GM23248 (cell line): ENCODE results near the gene EEA1. TPM values are rescaled to one million over a fixed set of nuclear protein-coding genes. Genes with fewer than 3 reads are reported as not detected.
A peak's percentile ranks its signal among the peaks of the same experiment; 100 is the strongest.

Source experiments
- DNase-seq: peaks from one replicate; pipeline ENCODE4 v3.0.0-alpha.2; 2015
- H2AFZ ChIP-seq: fragments of 200-600 bp; sonication (generic); 2 replicates; pipeline ENCODE4 v1.6.1; 2016; ENCODE audit warnings: antibody characterized with exemption
- H3F3A ChIP-seq: fragments of 200-600 bp; sonication (generic); 2 replicates; pipeline ENCODE4 v1.6.1; 2016; ENCODE audit warnings: mild to moderate bottlenecking, antibody characterized with exemption, mixed run types; ENCODE audit not compliant: insufficient read depth
- H3K27ac ChIP-seq: fragments of 200-600 bp; sonication (generic); 2 replicates; pipeline ENCODE4 v1.5.1; 2016; ENCODE audit warnings: mild to moderate bottlenecking
- H3K27me3 ChIP-seq: fragments of 200-600 bp; sonication (generic); replicated peaks from 2 replicates; pipeline ENCODE4 v1.6.1; 2016; ENCODE audit warnings: mild to moderate bottlenecking; ENCODE audit not compliant: insufficient read depth
- H3K36me3 ChIP-seq: fragments of 200-600 bp; sonication (generic); 2 replicates; pipeline ENCODE4 v1.6.1; 2016; ENCODE audit warnings: low read depth, mild to moderate bottlenecking
- H3K4me1 ChIP-seq: fragments of 200-600 bp; sonication (generic); 2 replicates; pipeline ENCODE4 v1.6.1; 2016; ENCODE audit warnings: mild to moderate bottlenecking; ENCODE audit not compliant: insufficient read depth
- H3K4me2 ChIP-seq: fragments of 200-600 bp; sonication (generic); one replicate; pipeline ENCODE4 v1.6.1; 2016; ENCODE audit warnings: mild to moderate bottlenecking; ENCODE audit not compliant: unreplicated experiment
- H3K4me3 ChIP-seq: fragments of 200-600 bp; sonication (generic); 2 replicates; pipeline ENCODE4 v1.5.1; 2016; ENCODE audit warnings: mild to moderate bottlenecking
- H3K79me2 ChIP-seq: fragments of 200-600 bp; sonication (generic); 2 replicates; pipeline ENCODE4 v1.6.1; 2016; ENCODE audit warnings: mild to moderate bottlenecking; ENCODE audit not compliant: insufficient read depth
- H3K9ac ChIP-seq: fragments of 200-600 bp; sonication (generic); 2 replicates; pipeline ENCODE4 v1.6.1; 2016; ENCODE audit warnings: mild to moderate bottlenecking
- H3K9me2 ChIP-seq: fragments of 200-600 bp; sonication (generic); 2 replicates; pipeline ENCODE4 v1.6.1; 2016; ENCODE audit warnings: mixed run types, mild to moderate bottlenecking, moderate library complexity; ENCODE audit not compliant: insufficient read depth
- H3K9me3 ChIP-seq: fragments of 200-600 bp; sonication (generic); one replicate; pipeline ENCODE4 v1.6.1; 2017; ENCODE audit warnings: low read depth
- H4K20me1 ChIP-seq: fragments of 200-600 bp; sonication (generic); 2 replicates; pipeline ENCODE4 v1.6.0; 2016; ENCODE audit not compliant: insufficient read depth
- EZH2 ChIP-seq: fragments of 200-600 bp; sonication (generic); IDR thresholded peaks from 2 replicates; pipeline ENCODE4 v1.6.1; 2018; ENCODE audit warnings: antibody characterized with exemption, mild to moderate bottlenecking; ENCODE audit not compliant: insufficient read depth, poor library complexity, severe bottlenecking
- EZH2phosphoT487 ChIP-seq: fragments of 200-600 bp; sonication (generic); IDR thresholded peaks from 2 replicates; pipeline ENCODE4 v1.6.1; 2018; ENCODE audit warnings: antibody characterized with exemption, moderate library complexity, mild to moderate bottlenecking, low read depth; ENCODE audit not compliant: insufficient read depth
- WGBS, 2 experiments: methylation state at CpG; one replicate each; pipeline ENCODE4 v1.1.6; 2015 to 2017; ENCODE audit warnings: low lambda C conversion rate in 2 of 2, low coverage in 1 of 2; ENCODE audit errors: missing lambda C conversion rate in 2 of 2; 5-methylcytosine and 5-hydroxymethylcytosine counted together
- in situ Hi-C: fragments of 300-500 bp; cut with MboI; formaldehyde crosslinking; loops from 2 replicates; pipeline ENCODE4 v1.15.0; 2020
- polyA plus RNA-seq: library from polyadenylated mRNA; unstranded; fragments of >200 nt; fragmentation: Nextera tagmentation; extraction: Ambion mirVana; gene quantifications from 2 replicates; pipeline ENCODE4 v1.2.1, GENCODE V29; 2016
- total RNA-seq: library from RNA; depleted of rRNA; stranded (reverse); fragments of >200 nt; shearing (Covaris generic); gene quantifications from 2 replicates; pipeline ENCODE4 v1.2.3, GENCODE V29; 2014

The EEA1 gene
- total and polyA plus RNA-seq, 2 experiments from 2014 or later = 17.8 to 55.7 TPM

DNA sequence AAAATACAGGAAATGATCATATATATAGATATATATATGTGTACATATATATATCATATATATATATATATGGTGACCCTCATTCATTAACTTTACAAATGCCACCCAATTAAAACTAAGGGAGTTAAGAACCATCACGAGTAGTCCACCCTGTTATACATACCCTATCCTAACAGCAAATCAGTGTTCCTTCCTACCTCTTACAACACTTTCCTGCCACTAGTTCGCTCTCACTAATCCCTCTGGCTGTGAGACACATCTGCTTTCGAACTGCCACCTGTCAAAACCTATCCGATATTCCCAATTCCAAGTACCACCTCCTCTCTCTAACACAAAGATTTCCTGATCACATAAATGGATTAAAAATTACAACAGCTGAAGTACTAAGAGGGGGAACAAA, 100.5 kb downstream of the EEA1 start:
- DNase-seq = no peak
- in situ Hi-C loops = no loop called here
- TF ChIP-seq EZH2 (no peak), EZH2phosphoT487 (no peak)

DNA sequence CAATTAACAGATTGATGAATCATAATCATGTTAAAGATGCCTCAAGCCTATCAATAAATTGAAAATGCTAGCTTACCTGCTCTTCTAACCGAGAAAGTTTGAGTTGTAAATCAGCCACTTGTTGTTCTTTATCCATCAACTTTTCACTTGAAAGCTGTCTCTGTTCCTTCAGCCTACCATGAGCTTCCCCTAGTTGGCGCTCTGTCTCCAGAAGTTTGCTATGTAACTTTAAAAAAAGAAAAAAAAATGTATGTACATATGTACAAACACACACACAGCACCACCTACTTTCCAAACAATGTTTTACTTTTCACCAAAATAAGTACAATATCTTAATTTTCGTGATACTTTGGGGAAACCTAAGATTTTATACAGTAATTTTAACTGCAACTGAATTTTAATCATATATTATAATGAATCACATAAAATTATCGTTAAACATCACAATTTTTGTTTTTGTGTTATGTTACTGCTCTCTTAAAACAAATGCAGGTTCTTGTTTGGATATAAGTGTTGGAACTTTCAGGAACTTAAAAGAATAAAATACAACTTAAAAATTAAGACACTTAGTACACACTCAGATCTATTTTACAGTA, 101.2 kb downstream of the EEA1 start:
- Histone ChIP-seq H3K36me3 (peaks cover 33% of the 10 kb centered on the region), H3K9me2 (no peaks in the 10 kb centered on the region), H3F3A (no peaks in the 10 kb centered on the region), H3K4me2 (no peak overlapping the region), H3K79me2 (peaks cover 9% of the 10 kb centered on the region), H3K4me3 (no peak overlapping the region), H3K9ac (no peak overlapping the region), H3K4me1 (no peaks in the 10 kb centered on the region), H4K20me1 (no peaks in the 10 kb centered on the region), H2AFZ (no peak overlapping the region), H3K27me3 (no peaks in the 10 kb centered on the region), H3K9me3 (no peaks in the 10 kb centered on the region), H3K27ac (no peak overlapping the region)
- TF ChIP-seq EZH2 (no peak), EZH2phosphoT487 (no peak)
- in situ Hi-C loops = no loop called here
- 58 to 67% methylated on average over 4 of the region's 4 CpGs for WGBS, 2 experiments
- DNase-seq = peak; percentile 70

More for the DNA sequence above, 100.5 kb downstream of the EEA1 start:
- Histone ChIP-seq H3K4me1 (no peaks in the 10 kb centered on the region), H3K27me3 (no peaks in the 10 kb centered on the region), H3F3A (no peaks in the 10 kb centered on the region), H4K20me1 (no peaks in the 10 kb centered on the region), H2AFZ (no peak overlapping the region), H3K9ac (no peak overlapping the region), H3K4me3 (no peak overlapping the region), H3K36me3 (peaks cover 33% of the 10 kb centered on the region), H3K79me2 (peaks cover 9% of the 10 kb centered on the region), H3K9me2 (no peaks in the 10 kb centered on the region), H3K27ac (no peak overlapping the region), H3K9me3 (no peaks in the 10 kb centered on the region), H3K4me2 (no peak overlapping the region)
- WGBS, 2 experiments = 86 to 88% methylated on average over 4 of the region's 4 CpGs

DNA sequence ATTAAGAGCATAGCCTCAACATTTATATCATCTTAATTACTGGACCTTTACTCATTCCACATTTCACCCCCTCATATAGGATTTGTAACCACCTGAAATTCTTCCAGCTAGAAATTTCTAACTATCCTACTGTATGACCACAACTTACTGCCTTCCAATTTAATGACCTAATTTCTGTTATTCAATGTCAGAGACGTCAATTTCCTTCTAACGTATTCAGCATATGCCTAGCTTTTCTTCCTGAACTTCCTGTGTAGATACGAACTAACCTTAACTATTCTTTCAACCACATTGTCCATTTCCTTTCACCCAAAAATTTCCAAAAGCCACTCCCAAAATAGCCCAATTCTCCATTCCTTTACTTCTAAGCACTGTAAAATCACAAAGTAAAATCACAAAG, 108.0 kb downstream of the EEA1 start:
- Histone ChIP-seq H3K9ac (no peak overlapping the region), H2AFZ (no peak overlapping the region), H3K4me2 (no peak overlapping the region), H3K36me3 (peaks cover 40% of the 10 kb centered on the region), H4K20me1 (no peaks in the 10 kb centered on the region), H3K9me3 (no peaks in the 10 kb centered on the region), H3K4me1 (no peaks in the 10 kb centered on the region), H3K9me2 (no peaks in the 10 kb centered on the region), H3K27me3 (no peaks in the 10 kb centered on the region), H3K4me3 (no peak overlapping the region), H3K79me2 (no peaks in the 10 kb centered on the region; the same call in 1 of the 2 replicates), H3K27ac (no peak overlapping the region), H3F3A (no peaks in the 10 kb centered on the region)
- no peak for TF ChIP-seq EZH2phosphoT487
- no peak for DNase-seq
- in situ Hi-C loops = no loop called here
- 96 to 98% methylated on average over 3 of the region's 3 CpGs for WGBS, 2 experiments

DNA sequence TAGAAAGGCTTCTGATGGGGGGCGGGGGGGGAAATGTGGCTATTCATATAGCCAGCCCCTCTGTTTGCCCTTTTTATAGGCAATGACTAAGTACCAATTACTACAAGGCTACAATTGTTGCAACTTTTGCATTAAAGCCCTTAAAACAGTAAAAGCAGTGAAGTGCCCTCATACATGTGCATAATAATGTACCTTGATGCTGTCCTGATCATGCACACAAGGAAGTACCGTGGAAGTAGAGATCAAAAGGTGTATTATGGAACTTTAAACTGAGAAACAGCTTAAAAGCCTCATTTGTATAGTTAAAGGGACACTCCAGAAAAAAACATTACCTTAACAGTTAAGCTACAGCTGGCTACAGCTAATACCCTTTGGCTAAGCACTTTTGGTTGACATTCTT, 114.5 kb downstream of the EEA1 start:
- Histone ChIP-seq H3K4me1 (no peaks in the 10 kb centered on the region), H3K9me2 (no peaks in the 10 kb centered on the region), H3K79me2 (no peaks in the 10 kb centered on the region), H3K27me3 (no peaks in the 10 kb centered on the region), H3K4me3 (no peak overlapping the region), H3K4me2 (no peak overlapping the region), H2AFZ (no peak overlapping the region), H3K9me3 (no peaks in the 10 kb centered on the region), H3K36me3 (peaks cover 57% of the 10 kb centered on the region), H3F3A (no peaks in the 10 kb centered on the region), H3K9ac (no peak overlapping the region), H3K27ac (no peak overlapping the region), H4K20me1 (no peaks in the 10 kb centered on the region)
- no peak for DNase-seq
- in situ Hi-C loops = no loop called here
- no peak for TF ChIP-seq EZH2phosphoT487
- TF ChIP-seq EZH2 = no peak
- 92 to 96% methylated on average over 2 of the region's 2 CpGs for WGBS, 2 experiments

DNA sequence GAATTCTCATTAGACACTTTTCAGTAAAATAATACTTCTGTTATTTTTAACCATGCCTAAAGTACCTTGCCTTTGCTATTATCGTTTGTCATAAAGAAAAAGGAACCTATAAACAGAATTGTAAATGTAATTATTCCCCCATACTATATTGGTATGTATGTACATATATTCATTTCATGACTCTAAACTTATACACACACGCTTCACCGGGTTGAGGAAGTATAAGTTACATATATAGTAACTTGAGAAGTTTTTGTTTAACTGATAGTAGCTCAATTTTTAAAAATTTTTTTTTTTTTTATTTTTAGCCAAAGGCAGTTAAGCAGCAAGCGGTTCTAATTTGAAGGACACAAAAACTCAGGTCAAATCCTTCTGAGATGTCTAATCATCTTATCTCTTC, 118.7 kb downstream of the EEA1 start:
- Histone ChIP-seq H3K4me1 (no peaks in the 10 kb centered on the region), H3K27ac (no peak overlapping the region)

More for the DNA sequence above, 118.7 kb downstream of the EEA1 start:
- TF ChIP-seq EZH2phosphoT487 (no peak), EZH2 (no peak)
- no peaks in the 10 kb centered on the region for H3F3A ChIP-seq
- no peak overlapping the region for H3K4me3 ChIP-seq
- H3K9ac ChIP-seq = no peak overlapping the region
- no peaks in the 10 kb centered on the region; the same call in 1 of the 2 replicates for H3K79me2 ChIP-seq
- H3K9me2 ChIP-seq = no peaks in the 10 kb centered on the region
- in situ Hi-C loops = no loop called here
- H2AFZ ChIP-seq = no peak overlapping the region
- H4K20me1 ChIP-seq = no peaks in the 10 kb centered on the region
- peaks cover 55% of the 10 kb centered on the region for H3K36me3 ChIP-seq
- WGBS, 2 experiments = 93 to 98% methylated on average over 4 of the region's 4 CpGs
- H3K9me3 ChIP-seq = no peaks in the 10 kb centered on the region
- no peak overlapping the region for H3K4me2 ChIP-seq
- DNase-seq = no peak
- no peaks in the 10 kb centered on the region for H3K27me3 ChIP-seq
